NCI-H345 (cell line): ENCODE measurements around the gene SAP30BP.

Source experiments
- DNase-seq: peaks from one replicate; lab custom pipeline; 2025; lab: John Stamatoyannopoulos, UW

Gene SAP30BP

DNA sequence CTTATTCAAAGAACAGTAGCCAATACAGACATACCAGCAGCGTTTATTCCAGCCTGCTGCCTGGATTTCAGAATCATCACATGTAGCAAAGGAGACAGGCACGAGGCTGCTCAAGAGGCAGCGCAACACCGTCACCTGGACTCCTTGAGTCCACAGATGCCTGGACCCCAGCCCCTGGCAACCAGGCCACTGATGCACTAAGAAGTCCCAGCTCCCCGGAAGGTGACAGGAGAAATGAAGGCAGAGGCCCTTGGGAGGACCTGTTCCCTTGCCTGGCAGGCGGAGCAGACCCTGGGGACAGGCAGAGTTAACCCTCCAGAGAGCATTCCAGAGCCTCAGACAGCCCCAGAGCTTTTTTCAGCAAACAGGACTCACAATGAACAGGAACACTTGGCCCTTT lies 17.5 kb upstream of the SAP30BP start:
- DNase-seq, result no peak

DNA sequence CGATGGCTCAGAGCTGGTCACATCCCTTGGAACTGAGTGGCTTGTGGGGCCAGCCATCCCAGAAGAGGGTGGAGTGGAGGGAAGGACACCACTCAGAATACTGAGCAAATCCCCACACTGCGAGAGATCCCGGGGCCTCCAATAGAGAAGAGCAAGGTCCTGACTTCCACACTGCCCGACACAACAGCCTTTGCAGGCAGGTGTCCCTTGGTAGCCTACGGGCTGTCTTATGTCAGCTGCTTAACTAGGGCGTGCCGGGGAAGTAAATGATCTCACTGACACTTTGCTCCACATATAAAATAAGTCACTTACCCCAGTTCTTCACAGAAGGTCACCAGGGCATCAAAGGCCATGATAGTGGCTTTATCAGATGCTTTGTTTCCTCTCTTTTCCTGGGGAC lies 16.3 kb upstream of the SAP30BP start:
- no peak for DNase-seq

DNA sequence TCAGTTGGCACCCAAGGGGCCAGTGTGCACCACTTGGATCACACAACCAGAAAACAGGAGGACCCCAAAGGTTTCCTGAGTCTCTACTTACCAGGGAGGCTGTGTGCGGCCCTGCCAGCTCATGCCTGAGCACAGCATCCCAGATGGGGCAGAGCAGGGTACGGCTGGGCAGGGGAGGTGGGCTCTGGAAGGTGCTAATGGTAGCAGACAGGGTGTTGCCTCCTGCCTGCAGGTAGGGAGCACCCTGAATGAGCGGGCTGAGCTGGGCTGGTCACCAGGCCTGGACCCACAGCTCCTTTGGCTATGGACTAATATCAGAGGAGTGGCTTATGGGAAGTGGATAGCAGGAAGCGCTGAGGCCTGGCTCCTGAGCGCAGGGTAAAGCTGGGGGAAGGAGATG lies 14.8 kb upstream of the SAP30BP start:
- DNase-seq, result no peak

DNA sequence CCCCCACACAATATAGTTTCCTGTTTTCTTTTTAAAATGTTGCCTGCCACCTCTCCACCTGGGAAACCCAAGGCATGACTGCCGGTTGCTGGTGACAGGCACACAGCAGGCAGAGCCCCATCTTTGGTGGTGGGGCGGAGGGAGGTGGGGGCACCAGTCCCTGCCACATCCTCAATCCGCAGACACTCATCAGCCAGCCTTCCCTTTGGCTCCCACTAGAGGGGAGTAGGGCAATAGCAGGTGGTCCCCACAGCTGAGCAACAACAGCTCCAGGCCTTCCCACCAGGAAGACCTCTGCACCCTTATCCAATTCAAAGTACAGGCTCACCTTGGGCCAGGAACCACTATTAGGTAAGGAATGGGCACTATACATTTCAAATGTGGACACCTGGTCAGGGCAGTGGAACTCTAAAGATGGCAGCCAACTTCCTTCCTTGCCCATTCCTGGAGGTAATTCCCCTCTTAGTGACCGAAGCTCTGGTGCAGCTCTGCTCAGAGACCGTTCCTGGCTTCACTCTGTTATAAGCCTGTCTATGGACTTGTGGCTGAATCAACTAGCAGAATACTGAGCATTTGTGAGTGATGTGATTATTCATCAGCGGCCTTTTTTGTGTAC lies 14.1 kb upstream of the SAP30BP start:
- peak; percentile 48 for DNase-seq

DNA sequence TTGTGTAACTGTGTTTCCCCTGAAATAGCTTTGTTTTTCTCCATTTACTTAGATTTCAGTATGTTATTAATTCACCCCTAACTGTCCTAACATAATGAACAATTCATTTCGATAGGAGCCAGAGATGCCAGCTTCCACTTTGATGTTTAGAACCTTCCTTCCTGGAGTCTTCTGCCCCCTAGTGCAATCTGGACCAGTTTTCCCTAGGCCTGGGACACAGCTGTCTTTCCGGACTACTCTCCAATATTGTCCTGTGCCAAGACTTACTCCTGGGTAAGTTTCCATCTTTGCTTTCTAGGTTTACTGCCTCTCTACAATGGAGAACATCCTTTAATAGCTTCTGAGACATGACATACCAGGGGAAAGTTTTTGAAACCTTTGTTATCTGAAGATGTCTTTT lies 13.0 kb upstream of the SAP30BP start:
- DNase-seq, result no peak

DNA sequence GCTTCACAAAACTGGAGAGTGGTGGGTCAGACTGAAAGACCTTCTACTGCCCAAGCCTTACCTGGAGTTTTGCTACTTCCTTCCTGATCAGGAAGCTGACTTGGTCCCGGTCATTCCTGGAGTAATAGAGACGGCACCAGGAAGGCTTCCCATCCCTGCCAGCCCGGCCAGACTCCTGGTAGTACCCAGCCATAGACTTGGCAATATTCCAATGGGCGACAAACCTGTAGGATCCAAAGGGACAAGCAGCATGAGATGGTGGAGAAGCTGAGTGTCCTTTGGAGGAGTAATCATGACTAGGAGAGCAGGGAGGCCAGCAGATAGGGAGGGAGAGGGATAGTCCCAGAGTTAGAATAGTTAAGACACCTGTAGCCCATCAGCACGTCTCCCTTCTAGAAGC lies 8.9 kb upstream of the SAP30BP start:
- DNase-seq, result no peak

DNA sequence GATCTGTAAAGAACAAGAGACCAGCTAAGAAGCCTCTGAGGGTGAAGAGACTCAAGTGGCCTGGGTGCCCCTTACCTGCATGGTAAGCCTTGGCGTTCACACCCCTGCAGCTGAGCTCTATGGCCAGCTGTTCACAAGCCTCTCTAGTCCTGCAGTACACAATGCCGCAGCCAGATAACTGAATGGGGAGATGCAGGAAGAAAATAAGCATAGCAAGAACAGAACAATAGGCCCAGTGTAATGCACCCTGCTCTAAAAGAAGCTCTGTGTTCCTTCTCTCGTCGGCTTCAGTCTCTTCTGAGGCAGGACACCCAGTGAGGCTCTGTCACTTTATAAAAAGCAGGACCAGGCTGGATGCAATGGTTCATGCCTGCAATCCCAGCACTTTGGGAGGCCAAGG lies 5.6 kb upstream of the SAP30BP start:
- DNase-seq, result no peak

DNA sequence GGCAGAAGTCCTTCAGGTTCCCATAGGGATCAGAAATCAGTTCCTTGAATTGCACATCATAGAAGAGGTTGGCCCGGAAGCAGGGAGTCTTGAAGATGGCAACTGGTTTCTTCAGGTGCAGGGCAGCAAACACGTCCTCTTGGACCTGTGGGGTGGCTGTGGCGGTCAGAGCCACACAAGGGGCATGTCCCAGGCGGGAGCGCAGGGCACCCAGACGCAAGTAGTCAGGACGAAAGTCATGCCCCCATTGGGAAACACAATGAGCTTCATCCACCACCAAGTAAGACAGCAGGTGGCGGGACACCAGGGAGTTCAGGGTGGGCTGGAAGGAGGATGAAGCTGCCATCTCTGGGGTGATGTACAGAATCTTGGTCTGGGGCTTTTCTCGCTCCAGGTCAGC lies 4.6 kb upstream of the SAP30BP start:
- no peak for DNase-seq

DNA sequence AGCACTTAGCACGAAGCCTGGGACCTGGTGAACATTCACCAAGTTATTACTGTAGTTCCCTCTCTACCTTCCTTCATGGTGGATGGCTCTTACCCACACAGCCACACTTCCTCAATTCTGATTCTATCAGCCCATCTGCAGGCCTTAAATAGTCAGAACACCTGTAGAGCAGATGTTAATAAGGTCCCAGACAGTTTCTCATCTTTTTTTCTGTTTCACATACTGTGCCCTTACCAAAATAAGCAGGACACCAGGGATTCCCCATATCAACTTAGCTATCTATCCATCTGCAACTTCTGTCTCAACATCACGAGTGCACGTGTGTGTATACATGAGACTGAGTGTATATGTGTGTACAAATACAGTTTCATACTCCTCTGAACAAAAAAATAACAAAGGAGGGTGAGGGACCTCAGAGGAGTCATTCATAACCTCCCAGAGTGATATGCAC lies 3.0 kb upstream of the SAP30BP start:
- no peak for DNase-seq

DNA sequence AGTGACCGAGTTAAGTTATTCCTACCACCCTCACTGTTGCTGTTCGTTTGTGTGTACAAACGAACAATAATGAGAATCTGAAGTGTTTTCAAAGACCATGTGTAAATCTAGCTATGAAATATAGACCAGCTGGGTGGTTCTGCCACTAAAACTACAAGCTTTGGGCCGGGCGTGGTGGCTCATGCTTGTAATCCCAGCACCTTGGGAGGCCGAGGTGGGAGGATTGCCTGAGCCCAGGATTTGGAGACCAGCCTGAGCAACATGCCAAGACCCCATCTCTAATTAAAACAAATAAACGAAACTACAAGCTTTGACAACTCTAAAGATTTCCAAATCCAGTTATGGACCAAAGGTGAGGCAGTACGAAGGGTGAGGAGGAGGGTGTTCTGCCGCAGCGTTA lies 1.2 kb upstream of the SAP30BP start:
- no peak for DNase-seq

DNA sequence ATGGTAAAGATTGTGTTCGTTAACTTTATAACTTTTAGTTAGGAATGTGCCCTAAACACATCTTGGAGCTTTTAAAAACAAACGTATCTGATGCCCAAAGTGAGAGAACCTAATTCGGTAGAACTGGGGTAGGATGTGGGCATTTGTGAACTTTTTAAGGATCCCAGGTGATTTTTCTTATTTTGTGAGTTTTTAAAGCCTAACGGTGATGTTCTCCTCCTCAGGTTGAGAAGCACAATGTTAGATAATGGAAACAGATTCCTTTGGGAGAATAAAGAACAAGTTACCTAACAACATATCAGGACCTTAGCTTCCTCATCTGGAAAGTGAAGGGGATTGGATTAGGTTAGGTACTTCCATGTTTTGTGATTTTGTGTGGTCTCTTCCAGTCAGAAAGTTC lies 687 bp downstream of the SAP30BP start:
- DNase-seq, result no peak

DNA sequence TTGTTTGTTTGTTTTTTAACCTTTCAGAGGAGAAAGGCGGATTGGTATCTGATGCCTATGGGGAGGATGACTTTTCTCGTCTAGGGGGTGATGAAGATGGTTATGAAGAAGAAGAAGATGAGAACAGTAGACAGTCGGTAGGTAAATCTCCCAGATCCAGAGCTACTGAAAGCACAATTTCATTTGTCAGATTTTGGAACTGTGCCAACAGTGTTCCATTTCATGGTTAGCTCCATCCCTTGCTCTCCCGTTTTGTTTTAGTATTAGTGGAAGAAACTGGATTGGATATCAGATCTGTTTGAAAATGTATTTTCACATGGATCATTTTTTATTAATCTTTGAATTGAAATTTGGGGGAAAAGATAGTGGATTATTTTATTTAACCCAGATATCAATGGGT lies 1.4 kb downstream of the SAP30BP start:
- no peak for DNase-seq

DNA sequence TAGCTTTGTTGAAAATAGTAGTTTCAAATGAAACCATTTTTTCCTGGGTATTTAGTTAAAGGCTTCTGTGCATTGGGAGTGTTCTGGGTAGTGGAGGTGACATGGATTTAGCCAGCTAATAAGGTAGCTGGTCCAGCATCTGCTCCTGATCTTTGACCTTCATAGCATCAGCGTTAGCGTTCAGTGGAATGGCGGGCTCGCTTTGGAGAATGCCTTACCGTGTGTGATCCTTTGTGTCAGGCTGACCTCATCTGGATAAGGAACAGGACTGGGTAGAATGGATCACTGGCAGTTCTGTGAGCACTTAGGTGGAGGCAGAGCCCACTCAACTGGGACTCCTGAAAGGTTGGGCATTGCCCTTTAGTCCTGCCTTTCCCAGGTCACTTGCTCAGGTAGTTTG lies 3.7 kb downstream of the SAP30BP start:
- DNase-seq, result no peak

DNA sequence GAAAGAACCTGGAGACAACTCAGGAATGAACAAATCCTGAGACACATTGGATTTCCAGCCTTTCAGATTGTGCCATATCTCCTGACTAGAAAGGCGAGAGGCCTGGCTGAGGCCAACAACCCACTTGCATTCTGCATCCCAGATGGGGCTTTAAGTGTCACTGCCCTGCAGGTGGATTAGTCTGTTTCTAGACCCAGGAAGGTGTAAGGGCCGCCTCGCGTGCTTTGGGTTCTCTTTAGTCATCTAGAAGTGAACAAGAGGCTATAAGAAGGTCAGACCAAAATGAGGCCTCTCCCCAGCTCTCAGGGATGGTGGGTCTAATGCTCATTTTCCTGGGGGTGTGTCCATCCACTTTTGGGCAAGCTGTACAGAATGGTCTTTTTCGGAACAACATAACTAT lies 4.9 kb downstream of the SAP30BP start:
- no peak for DNase-seq

DNA sequence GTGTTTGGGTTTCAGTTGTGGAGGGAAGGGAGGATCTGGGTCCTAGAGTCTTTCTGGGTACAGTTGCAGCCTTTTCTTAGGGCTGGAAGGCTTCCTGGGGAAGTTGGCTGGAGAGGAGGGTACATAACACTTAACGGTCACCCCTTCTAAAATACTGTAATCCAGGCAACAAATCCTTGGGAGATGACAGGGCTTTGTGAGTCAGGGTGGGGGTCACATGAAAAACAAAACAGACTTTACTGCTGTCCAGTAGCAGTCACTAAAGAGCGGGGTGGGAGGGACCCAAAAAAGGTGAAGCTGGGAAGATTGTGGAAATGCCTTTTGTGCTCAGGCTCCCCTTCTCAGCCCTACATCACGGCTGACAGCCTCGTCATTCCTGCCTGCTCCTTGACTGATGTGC lies 6.3 kb downstream of the SAP30BP start:
- DNase-seq, result no peak

DNA sequence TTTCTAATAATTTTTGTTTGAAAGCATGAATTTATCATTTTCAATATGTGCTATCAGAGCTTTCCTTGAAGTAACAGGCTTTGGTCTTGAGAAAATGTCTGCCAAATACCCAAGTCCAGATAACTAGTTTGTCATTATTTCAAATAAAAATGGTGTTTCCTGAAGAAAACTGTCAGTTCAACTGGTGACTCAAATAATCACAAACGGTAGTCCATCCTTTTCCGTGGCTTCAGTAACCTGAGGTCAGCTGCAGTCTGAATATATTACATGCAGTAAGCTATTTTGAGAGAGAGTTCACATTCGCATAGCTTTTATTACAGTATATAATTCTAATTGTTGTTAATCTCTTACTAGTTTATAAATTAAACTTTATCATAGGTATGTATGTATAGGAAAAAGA lies 9.3 kb downstream of the SAP30BP start:
- no peak for DNase-seq

DNA sequence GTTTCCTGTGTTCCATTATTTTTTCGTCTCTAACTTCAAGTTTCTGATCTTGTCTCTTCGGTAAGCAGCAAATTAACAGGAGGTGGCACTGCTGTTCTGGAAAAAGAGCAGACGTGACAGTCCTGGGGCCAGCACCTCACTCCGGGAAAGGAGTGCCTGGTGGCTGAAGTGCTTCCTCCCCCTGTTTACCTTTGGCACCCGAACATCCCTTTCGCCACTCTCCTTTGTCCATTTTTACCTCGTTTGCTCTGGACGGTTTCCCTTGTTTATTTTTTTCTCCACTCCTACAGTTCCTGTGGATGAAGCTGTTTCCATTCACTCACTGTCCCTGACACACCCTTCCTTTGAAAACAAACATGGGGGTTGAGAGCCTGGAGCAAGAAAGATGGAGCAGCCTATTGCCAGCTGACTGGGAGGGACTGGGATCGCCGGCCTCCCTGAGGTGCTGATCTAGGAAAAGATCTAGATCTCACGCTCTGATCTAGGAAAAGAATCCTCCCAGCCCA lies 12.6 kb downstream of the SAP30BP start:
- no peak for DNase-seq

DNA sequence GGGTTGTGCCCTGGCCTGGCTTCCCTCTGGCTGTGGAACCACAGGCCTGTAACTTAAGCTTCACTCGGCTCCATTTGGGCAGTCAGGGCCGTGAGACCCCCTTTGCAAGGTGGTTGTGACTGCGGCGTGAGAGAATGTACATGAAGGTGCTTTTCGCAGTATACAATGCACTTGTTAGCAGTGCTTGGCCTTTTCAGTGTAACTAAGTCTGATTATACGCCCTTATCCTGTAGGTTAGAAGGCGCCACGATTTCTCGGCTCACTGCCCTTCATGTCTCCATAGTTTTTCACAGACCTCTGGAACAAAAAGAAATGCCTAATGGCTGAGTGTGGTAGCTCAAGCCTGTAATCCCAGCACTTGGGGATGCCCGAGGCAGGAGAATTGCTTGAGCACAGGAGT lies 13.3 kb downstream of the SAP30BP start:
- DNase-seq, result no peak

DNA sequence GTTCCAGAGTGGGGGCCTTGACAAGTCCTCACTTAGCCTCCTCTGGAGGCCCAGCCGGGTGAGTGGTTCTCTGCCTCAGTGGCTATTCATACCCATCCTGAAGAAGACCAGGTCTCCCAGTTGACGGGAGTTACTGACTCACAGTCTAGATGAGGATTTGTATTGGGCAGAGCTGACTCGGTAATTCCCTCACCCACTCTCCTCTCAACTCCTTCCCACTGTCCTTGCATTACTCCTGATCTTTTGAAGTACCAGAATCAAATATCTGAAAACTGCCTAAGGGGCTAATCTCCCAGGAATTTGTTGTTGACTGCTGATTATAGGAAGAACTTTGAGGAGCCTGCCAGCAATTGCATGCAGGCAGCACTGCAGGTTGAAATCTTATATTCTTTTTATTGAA lies 14.2 kb downstream of the SAP30BP start:
- DNase-seq, result no peak

DNA sequence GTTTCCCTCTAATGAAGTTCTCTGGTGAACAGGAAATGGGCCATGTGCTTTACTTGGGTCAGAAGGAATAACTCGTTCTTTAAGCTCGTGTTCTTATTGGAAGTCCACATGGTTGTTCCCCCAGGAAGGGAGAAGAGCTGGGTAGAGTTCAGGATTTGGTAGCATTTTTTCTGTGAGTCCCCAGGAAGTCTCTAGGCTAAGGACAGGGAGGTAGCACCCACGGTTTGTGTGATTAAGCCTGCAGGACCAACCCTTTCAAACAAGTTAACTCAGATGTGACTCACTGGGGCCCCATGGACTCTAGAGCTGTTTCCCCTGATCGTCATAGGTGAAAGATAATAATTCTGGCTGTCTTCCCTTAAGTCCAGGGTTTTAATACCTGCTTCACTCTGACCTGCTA lies 16.4 kb downstream of the SAP30BP start:
- no peak for DNase-seq

DNA sequence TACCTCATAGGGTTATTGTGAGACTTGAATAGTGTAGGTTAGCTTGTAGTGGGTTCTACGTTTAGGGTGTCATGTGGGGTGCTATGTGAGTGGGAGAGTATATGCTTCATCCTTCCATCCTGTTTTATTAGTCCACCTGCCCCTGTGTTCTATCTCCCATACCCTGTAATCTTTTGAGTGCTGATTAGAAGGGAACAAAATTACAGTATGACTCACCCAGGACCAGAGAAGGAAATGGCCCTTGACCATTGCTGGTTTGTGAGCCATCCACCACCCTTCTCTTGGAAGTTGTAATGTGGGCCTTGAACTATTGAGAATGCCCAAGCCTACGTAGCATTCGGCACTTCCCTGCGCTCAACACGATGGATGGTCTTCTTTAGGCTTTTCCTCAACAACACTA lies 17.1 kb downstream of the SAP30BP start:
- DNase-seq, result no peak

DNA sequence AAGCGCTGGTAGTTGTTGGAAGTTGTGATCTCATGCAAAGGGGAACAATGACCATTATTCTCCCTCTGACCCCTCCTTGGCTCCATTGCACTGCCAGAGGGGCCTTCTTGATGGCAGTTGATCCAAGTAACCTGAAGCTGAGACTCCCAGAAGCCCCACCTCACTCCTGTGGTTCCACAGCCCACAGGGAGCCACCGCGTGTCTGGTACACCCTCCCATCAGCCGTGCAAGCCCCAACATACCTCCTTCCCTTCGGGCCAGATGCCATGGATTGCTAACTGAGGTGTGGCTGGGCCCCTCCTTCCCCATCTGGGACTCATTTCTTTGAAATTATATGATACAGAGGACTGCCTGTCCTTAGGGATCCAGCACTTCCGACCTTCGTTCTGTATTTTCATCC lies 17.8 kb downstream of the SAP30BP start:
- no peak for DNase-seq

DNA sequence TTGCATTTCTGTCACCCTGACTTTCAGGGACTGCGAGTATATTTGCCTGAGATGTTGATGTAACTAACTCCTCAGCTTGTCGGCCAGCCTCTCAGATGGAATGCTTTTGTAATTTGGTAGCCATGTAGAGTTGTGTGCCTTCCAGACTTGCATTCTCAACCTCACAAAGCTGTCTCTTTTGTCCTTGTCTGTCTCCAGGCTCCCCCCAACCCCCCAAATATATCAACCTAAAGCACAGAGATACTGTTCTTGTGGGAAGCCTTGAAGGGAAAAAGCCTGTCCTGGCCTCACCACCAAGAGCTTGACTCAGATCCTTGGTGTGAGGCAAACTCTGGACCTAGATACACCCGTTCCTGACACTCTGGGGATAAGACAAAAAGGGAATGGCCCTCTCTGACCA lies 18.4 kb downstream of the SAP30BP start:
- DNase-seq, result no peak

DNA sequence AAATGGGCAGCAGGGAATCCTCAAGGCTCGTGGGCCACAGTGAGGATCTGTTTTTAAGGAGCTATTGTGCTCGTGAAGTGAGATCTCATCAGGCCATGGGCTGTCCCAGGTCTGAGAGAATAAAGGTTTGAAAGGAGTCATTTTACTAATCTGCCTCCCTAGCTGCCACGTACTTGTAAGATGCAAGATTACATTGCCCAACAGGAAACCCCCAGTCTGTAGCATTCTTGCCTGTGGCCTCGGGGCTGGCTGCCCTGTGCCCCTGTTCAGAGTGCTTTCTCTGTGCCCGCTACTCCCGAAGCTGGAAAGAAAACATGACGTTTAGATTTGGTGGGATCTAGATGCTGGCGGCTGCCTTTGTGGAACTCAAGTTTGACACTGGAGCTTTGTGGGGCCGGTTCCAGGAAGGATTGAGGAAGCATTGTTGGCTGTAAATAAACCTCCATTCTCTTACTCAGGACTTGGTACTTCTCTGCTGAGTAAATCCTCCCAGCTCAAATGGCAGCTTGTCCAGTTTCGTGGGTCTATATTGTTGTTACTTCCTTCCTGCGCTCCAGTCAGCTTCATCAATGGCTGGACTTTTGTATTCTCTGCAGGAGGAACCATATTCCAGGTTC lies 21.2 kb downstream of the SAP30BP start:
- no peak for DNase-seq
